HCEC 1CT (cell line): ENCODE results near the gene TGFBR1.
A peak's percentile ranks its signal among the peaks of the same experiment; 100 is the strongest.
"Not testable (repeated sequence)": the region's sequence is repeated elsewhere in the genome, so short reads cannot be mapped to it uniquely, and the experiment has no call there.

ENCODE experiments used
- DNase-seq: peaks from one replicate; pipeline ENCODE4 v3.0.0-alpha.2; 2017

Gene TGFBR1

DNA sequence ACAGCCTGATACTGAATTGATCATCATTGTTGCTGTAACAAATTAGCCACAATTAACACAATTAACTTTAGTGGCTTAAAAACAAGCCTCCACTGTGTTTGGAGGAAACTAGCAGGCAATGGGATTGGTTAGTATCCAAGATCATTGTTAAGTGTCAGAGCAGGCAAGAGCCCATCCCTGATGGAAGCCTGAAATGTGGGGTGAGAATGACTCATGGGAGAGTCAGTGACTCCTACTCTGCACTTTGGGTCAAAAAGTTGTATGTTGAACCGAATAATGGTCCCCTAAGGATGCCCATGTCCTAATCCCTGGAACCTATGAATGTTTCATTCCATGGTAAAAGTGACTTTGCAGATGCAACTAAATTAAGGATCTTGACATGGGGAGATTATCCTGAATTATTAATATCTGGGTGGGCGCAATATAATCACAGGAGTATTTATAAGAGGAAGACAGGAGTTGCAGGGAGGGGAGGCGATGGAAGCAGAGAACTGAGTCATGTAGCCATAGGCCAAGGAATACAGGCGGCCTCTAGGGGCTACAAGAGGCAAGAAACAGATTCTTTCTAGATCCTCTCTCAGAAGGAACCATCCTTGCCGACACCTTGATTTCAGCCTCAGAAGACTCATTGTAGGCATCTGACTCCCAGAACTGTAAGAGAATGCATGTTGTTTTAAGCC, 88.0 kb downstream of the TGFBR1 start:
- peak; percentile 80 for DNase-seq

DNA sequence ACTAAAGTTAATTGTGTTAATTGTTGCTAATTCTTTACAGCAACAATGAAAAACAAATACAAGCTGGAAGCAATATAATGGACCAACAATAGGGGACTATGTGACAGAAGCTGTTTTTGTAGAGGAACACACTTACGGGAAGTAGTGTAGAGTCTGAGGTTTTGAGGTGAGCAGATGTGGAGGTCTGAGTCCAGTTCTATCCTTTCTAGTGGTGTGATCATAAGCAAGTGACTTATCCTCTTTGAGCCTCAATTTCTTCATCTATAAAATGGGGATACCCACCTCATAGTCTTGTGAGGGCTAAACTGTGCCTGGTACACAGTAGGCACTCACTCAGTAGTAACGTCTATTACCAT, 88.5 kb downstream of the TGFBR1 start:
- no peak for DNase-seq

DNA sequence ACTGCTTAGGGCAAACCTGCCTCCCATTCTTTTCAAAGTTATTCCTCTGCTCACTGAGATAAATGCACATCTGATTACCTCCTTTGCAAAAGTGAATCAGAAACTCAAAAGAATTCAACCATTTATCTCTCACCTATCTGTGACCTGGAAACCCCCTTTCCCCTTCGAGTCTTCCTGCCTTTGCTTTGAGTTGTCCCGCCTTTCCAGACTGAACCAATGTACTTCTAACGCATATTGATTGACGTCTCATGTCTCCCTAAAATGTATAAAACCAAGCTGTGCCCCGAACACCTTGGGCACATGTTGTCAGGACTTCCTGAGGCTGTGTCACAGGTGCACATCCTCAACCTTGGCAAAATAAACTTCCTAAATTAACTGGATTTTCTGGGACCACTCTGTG, 91.6 kb downstream of the TGFBR1 start:
- not testable (repeated sequence) for DNase-seq

DNA sequence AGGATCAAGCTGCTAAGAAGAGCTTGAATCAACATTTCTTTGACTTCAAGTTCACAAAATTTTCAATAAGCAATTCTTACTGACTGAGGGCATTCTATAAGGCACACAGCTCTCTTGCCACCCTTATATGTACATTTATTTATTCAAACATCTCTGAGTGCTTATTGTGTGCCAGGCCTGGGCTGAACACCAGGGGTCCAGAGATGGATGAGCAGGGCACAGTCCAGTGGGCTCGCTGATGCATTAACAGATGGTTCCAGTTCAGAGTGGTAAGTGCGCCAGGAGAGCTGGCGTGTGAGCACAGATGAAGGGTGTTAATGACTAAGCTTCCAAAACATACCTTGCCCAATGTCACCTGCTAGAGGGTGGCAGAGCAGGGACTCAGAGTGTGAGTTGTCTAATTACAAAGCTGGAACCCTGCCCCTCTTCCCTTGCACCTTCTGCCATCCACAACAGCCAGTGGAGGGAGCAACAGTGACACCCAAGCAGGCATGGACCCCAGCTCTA, 92.3 kb downstream of the TGFBR1 start:
- no peak for DNase-seq

DNA sequence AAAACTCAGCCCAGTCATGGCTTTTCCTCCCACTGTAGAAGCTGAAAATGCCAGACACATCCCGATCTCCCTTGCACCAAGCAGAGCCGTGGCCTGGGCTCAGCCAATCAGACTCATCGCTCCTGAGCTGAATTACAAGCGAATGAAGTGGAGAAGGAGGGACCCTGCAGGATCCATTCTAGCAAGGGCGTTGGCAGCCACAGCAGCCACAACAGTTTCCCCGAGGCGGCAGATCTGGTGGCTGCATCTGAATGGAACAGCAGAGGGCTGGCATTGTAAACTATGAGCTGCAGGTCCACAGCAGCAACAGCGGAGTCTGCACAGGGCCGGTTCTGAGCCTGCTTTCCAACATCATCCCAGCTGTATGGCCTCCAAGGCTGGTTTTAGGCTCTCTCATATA, 93.1 kb downstream of the TGFBR1 start:
- DNase-seq, result no peak

DNA sequence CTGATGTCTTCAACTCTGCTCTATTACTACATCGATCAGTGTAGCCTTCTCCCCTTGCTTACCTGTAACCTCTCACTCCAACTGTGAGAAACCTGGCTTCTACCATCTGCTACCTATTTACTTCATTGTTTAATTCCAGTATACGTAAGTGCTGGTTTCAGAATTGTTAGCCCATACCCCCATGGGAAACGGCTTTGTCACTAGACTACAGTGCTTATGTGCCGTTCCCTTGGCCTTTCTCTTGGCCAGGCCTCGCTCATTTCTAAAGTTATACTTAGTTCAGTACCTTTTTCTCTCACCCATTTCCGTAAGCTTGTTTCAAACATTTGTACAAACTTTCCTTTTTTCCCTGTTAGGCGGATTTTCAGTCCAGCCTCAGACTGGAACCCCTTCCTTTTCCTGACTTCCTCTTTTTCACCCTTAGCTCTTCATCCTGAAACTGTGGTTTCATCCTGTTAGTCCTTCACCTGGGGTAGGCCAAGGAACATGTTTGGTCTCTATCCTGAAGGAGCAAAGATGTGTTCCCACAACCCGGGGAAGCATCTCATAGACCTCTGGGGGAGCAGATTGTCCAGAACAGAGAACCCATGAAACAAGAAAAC, 95.1 kb downstream of the TGFBR1 start:
- no peak for DNase-seq

DNA sequence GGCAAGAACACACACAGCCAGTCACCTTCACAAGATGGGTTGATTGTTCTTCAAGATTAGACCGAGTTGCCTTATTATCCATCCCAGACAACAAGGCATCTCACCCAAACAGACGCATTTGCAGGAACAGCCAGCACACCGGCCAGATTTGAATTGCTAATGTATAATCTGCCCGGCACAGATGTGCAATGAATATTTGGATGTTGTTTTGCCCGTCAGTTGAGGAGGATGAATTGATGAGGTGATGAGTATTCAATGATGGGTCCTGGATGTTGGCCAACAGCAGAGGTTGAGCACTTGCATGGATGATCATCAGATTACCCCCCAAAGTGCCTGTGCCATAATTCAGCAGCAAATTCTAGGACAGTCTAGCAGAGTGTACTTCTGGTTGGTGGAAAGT, 96.7 kb downstream of the TGFBR1 start:
- DNase-seq, result no peak
